ENCODE results near the gene STRN3. TPM values are rescaled to one million over a fixed set of nuclear protein-coding genes. Genes with fewer than 3 reads are reported as not detected.
A peak's percentile ranks its signal among the peaks of the same experiment; 100 is the strongest.

The STRN3 gene
- total RNA-seq (2014; rRNA removed; shearing (Covaris generic)) (31.6 and 44.2 TPM in 2 replicates), polyA plus RNA-seq (2016; fragmentation: Nextera tagmentation; extraction: Ambion mirVana) (25.6 TPM in 2 replicates)

GRCh38 chr14:31026077-31026449, at the start of gene STRN3:
Gene STRN3 (minus strand): TSS chr14:31026379. CDS start chr14:31026185, 194 bp downstream.
- Histone ChIP-seq H3K36me3 (ENCODE audit: low read depth) (no peaks in the 10 kb centered on the region; the same call in 1 of the 2 replicates), H3K27ac (peak within 1 kb of the TSS; percentile 80), H3K4me3 (peak within 1 kb of the TSS; percentile 98), H2AFZ (peak within 1 kb of the TSS; percentile 89), H3F3A (ENCODE audit: insufficient read depth) (peaks cover 26% of the 10 kb centered on the region), H3K79me2 (ENCODE audit: insufficient read depth) (peaks cover 82% of the 10 kb centered on the region), H4K20me1 (ENCODE audit: insufficient read depth) (peaks cover 7% of the 10 kb centered on the region; the same call in 1 of the 2 replicates), H3K4me1 (ENCODE audit: insufficient read depth) (peaks cover 29% of the 10 kb centered on the region), H3K9ac (peak within 1 kb of the TSS; percentile 99), H3K4me2 (ENCODE audit: unreplicated experiment) (peak within 1 kb of the TSS; percentile 100), H3K9me3 (ENCODE audit: low read depth) (no peaks in the 10 kb centered on the region), H3K9me2 (ENCODE audit: insufficient read depth) (no peaks in the 10 kb centered on the region), H3K27me3 (replicated peaks; ENCODE audit: insufficient read depth) (no peaks in the 10 kb centered on the region)
- no peak for TF ChIP-seq EZH2phosphoT487 (IDR thresholded peaks at IDR 0.05; ENCODE audit: insufficient read depth, low read depth)
- no peak for TF ChIP-seq EZH2 (IDR thresholded peaks at IDR 0.05; ENCODE audit: insufficient read depth, poor library complexity, severe bottlenecking)
- in situ Hi-C loops (cut with MboI) = no loop called here
- DNase-seq = no peak
- 0 to 1% methylated on average over 4 to 31 of the region's 31 CpGs for WGBS, 2 experiments (ENCODE audit: low coverage in 1 of 2, low lambda C conversion rate in 2 of 2, missing lambda C conversion rate in 2 of 2)

DNA sequence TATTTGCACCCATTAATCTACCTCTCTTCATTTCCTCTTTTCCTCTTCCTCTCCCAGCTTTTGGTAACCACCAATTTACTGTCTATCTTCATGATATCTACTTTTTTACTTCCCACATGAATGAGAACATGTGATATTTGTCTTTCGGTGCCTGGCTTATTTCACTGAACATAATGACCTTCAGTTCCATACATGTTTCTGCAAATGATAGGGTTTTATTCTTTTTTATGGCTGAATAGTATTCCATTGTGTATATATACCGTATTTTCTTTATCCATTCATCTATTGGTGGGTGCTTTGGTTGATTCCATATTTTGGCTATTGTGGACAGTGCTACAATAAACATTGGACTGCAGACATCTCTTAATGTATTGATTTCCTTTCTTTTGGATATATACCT, 49.0 kb upstream of the STRN3 start:
- no peak overlapping the region for H3K4me2 ChIP-seq (ENCODE audit: unreplicated experiment)
- no peak overlapping the region for H3K4me3 ChIP-seq
- H3K36me3 ChIP-seq (ENCODE audit: low read depth) = no peaks in the 10 kb centered on the region
- in situ Hi-C loops (cut with MboI) = loop anchor here (10.0 kb wide), 1 partner anchor 90 kb away; no protein-coding TSS in a partner anchor
- H3K27me3 ChIP-seq (replicated peaks; ENCODE audit: insufficient read depth) = no peaks in the 10 kb centered on the region
- 88 to 93% methylated on average over 2 of the region's 2 CpGs for WGBS, 2 experiments (ENCODE audit: low coverage in 1 of 2, low lambda C conversion rate in 2 of 2, missing lambda C conversion rate in 2 of 2)
- H3F3A ChIP-seq (ENCODE audit: insufficient read depth) = peaks cover 5% of the 10 kb centered on the region; the same call in 1 of the 2 replicates
- no peak overlapping the region for H3K27ac ChIP-seq
- no peak for DNase-seq
- no peak overlapping the region for H3K9ac ChIP-seq
- no peaks in the 10 kb centered on the region for H3K9me2 ChIP-seq (ENCODE audit: insufficient read depth)
- no peaks in the 10 kb centered on the region for H3K9me3 ChIP-seq (ENCODE audit: low read depth)
- H2AFZ ChIP-seq = no peak overlapping the region
- H3K4me1 ChIP-seq (ENCODE audit: insufficient read depth) = peaks cover 13% of the 10 kb centered on the region
- no peaks in the 10 kb centered on the region for H4K20me1 ChIP-seq (ENCODE audit: insufficient read depth)
- TF ChIP-seq EZH2phosphoT487 (IDR thresholded peaks at IDR 0.05; ENCODE audit: insufficient read depth, low read depth) (no peak), EZH2 (IDR thresholded peaks at IDR 0.05; ENCODE audit: insufficient read depth, poor library complexity, severe bottlenecking) (no peak)
- H3K79me2 ChIP-seq (ENCODE audit: insufficient read depth) = no peaks in the 10 kb centered on the region

DNA sequence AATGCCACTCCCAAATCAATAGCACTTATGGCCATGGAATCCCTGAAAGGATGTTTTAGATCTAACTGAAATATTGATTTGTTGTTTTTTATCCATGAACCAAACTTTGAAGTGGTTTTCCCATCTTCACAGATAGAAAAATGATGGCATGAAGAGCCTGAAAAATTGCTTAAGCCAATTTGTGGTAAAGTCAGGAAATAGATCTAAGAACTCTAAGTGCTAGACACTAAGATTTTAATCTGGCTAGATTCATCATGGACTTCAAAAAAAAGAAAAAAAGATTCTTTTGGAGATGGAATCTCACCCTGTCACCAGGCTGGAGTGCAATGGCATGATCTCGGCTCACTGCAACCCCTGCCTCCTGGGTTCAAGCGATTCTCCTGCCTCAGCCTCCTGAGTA, 45.0 kb upstream of the STRN3 start:
- H3K27ac ChIP-seq = peak overlapping the region; percentile 63
- in situ Hi-C loops (cut with MboI) = loop anchor here (10.0 kb wide), 1 partner anchor 86 kb away; no protein-coding TSS in a partner anchor
- no peak for TF ChIP-seq EZH2 (IDR thresholded peaks at IDR 0.05; ENCODE audit: insufficient read depth, poor library complexity, severe bottlenecking)
- TF ChIP-seq EZH2phosphoT487 (IDR thresholded peaks at IDR 0.05; ENCODE audit: insufficient read depth, low read depth) = no peak
- no peaks in the 10 kb centered on the region for H3K9me2 ChIP-seq (ENCODE audit: insufficient read depth)
- peak; percentile 38 for DNase-seq
- H3K4me3 ChIP-seq = no peak overlapping the region
- no peak overlapping the region for H3K9ac ChIP-seq
- H3K79me2 ChIP-seq (ENCODE audit: insufficient read depth) = no peaks in the 10 kb centered on the region
- H3K27me3 ChIP-seq (replicated peaks; ENCODE audit: insufficient read depth) = no peaks in the 10 kb centered on the region
- H3K9me3 ChIP-seq (ENCODE audit: low read depth) = no peaks in the 10 kb centered on the region
- peaks cover 6% of the 10 kb centered on the region for H3K4me1 ChIP-seq (ENCODE audit: insufficient read depth)
- WGBS, 2 experiments (ENCODE audit: low coverage in 1 of 2, low lambda C conversion rate in 2 of 2, missing lambda C conversion rate in 2 of 2) = 92 to 96% methylated on average over 2 of the region's 2 CpGs
- no peak overlapping the region for H2AFZ ChIP-seq
- H3K4me2 ChIP-seq (ENCODE audit: unreplicated experiment) = no peak overlapping the region
- no peaks in the 10 kb centered on the region for H4K20me1 ChIP-seq (ENCODE audit: insufficient read depth)
- peaks cover 5% of the 10 kb centered on the region; the same call in 1 of the 2 replicates for H3F3A ChIP-seq (ENCODE audit: insufficient read depth)
- no peaks in the 10 kb centered on the region for H3K36me3 ChIP-seq (ENCODE audit: low read depth)

DNA sequence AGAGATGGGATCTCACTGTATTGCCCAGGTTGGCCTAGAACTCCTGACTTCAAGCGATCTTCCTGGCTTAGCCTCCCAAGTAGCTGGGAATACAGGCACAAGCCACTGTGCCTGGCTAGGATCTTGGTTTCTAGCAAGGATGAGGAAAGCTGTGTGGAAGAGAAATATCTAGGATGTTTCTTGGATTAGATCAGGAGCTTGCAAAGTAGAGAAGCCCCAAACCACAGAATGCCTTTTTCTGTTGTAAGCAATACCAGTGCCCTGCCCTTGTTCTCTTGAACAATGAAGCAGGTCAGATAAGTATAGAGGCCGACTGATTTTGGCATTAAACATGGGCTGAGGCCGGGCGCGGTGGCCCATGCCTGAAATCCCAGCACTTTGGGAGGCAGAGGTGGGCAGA, 44.3 kb upstream of the STRN3 start:
- in situ Hi-C loops (cut with MboI) = loop anchor here (10.0 kb wide), 1 partner anchor 86 kb away; no protein-coding TSS in a partner anchor

More for the DNA sequence above, 44.3 kb upstream of the STRN3 start:
- Histone ChIP-seq H3K4me2 (ENCODE audit: unreplicated experiment) (no peak overlapping the region), H3K9me3 (ENCODE audit: low read depth) (no peaks in the 10 kb centered on the region), H4K20me1 (ENCODE audit: insufficient read depth) (no peaks in the 10 kb centered on the region), H3K9ac (no peak overlapping the region), H3K9me2 (ENCODE audit: insufficient read depth) (no peaks in the 10 kb centered on the region), H3K36me3 (ENCODE audit: low read depth) (no peaks in the 10 kb centered on the region), H3K27ac (peak overlapping the region; percentile 63), H3K79me2 (ENCODE audit: insufficient read depth) (no peaks in the 10 kb centered on the region), H3F3A (ENCODE audit: insufficient read depth) (peaks cover 5% of the 10 kb centered on the region; the same call in 1 of the 2 replicates), H2AFZ (no peak overlapping the region; the same call in 1 of the 2 replicates), H3K27me3 (replicated peaks; ENCODE audit: insufficient read depth) (no peaks in the 10 kb centered on the region), H3K4me1 (ENCODE audit: insufficient read depth) (peaks cover 6% of the 10 kb centered on the region), H3K4me3 (no peak overlapping the region)
- WGBS, 2 experiments (ENCODE audit: low coverage in 1 of 2, low lambda C conversion rate in 2 of 2, missing lambda C conversion rate in 2 of 2) = 85 to 86% methylated on average over 5 of the region's 5 CpGs
- peak; percentile 90 for DNase-seq
- TF ChIP-seq EZH2phosphoT487 (IDR thresholded peaks at IDR 0.05; ENCODE audit: insufficient read depth, low read depth) (no peak), EZH2 (IDR thresholded peaks at IDR 0.05; ENCODE audit: insufficient read depth, poor library complexity, severe bottlenecking) (no peak)

All from GM23248 (cell line).